ENCODE data around the gene BIN1. TPM values are rescaled to one million over a fixed set of nuclear protein-coding genes. Genes with fewer than 3 reads are reported as not detected.

Gene BIN1
- polyA plus RNA-seq, 1 donor from 2014 or later: 61.9 TPM

- Histone ChIP-seq H3K9me3 (ENCODE audit: low read length) (peaks cover 6% of the 10 kb centered on the region), H3K9me2 (ENCODE audit: insufficient read depth, low read length) (no peaks in the 10 kb centered on the region), H4K20me1 (ENCODE audit: insufficient read depth) (no peaks in the 10 kb centered on the region), H2AFZ (ENCODE audit: low read depth, low read length) (no peak overlapping the region), H3K4me3 (ENCODE audit: low read length) (no peak overlapping the region), H3K27ac (ENCODE audit: low read length) (no peak overlapping the region), H3K27me3 (ENCODE audit: insufficient read depth, low read depth, low read length) (no peaks in the 10 kb centered on the region), H3F3A (ENCODE audit: insufficient read depth, low read length, poor library complexity, severe bottlenecking) (no peaks in the 10 kb centered on the region), H3K36me3 (ENCODE audit: insufficient read depth, low read length) (no peaks in the 10 kb centered on the region), H3K9ac (ENCODE audit: low read length) (no peak overlapping the region), H3K4me2 (ENCODE audit: low read length) (no peak overlapping the region), H3K79me2 (replicated peaks; ENCODE audit: insufficient read depth, low read length) (no peaks in the 10 kb centered on the region)
- TF ChIP-seq, protein P1, sequence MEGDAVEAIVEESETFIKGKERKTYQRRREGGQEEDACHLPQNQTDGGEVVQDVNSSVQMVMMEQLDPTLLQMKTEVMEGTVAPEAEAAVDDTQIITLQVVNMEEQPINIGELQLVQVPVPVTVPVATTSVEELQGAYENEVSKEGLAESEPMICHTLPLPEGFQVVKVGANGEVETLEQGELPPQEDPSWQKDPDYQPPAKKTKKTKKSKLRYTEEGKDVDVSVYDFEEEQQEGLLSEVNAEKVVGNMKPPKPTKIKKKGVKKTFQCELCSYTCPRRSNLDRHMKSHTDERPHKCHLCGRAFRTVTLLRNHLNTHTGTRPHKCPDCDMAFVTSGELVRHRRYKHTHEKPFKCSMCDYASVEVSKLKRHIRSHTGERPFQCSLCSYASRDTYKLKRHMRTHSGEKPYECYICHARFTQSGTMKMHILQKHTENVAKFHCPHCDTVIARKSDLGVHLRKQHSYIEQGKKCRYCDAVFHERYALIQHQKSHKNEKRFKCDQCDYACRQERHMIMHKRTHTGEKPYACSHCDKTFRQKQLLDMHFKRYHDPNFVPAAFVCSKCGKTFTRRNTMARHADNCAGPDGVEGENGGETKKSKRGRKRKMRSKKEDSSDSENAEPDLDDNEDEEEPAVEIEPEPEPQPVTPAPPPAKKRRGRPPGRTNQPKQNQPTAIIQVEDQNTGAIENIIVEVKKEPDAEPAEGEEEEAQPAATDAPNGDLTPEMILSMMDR (IDR thresholded peaks at IDR 0.05; ENCODE audit: poor library complexity, severe bottlenecking): no peak
- TF ChIP-seq REST (IDR thresholded peaks at IDR 0.05; ENCODE audit: borderline replicate concordance) (no peak), TAF1 (IDR thresholded peaks at IDR 0.05; ENCODE audit: low read depth) (no peak), EZH2 (IDR thresholded peaks at IDR 0.05; ENCODE audit: borderline replicate concordance, insufficient read depth, low read length, poor library complexity, severe bottlenecking) (no peak), EP300 (conservative IDR thresholded peaks at IDR 0.05; ENCODE audit: poor library complexity, severe bottlenecking) (no peak), MXI1 (conservative IDR thresholded peaks at IDR 0.05; ENCODE audit: poor library complexity, severe bottlenecking) (no peak), RAD21 (conservative IDR thresholded peaks at IDR 0.05) (no peak), SMC3 (conservative IDR thresholded peaks at IDR 0.05; ENCODE audit: poor library complexity) (no peak), POLR2AphosphoS5 (IDR thresholded peaks at IDR 0.05) (no peak)
Measured at GRCh38 chr2:127124426-127124825, 17.5 kb upstream of the BIN1 start.

DNA sequence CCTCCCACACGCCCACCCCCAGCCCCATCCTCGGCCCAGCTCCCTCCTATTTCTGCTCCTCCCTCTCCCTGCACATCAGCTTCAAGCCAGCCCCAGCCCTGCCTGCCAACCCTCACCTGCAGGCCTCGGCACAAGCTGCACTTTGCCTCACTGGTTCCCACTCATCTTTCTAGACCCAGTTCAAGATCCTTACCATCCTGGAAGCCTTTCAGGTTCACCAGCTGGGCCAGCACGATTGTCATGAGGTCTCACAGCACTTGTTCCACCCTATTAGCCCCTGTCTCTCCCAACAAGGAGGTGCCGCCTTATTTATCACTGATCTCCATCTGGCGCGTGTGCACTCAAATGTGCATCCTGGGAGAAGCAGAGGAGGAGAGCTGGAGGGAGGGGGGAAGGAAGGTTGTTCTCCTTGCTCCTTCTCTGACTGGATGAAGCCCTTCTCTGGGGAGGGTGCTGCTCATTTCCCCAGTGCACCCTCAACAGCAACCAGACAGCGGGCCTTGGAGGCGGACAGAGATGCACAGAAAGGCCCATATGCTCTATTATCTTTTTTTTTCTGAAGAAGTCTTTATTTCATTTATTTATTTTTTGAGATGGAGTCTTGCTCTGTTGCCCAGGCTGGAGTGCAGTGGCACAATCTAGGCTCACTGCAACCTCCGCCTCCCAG is 15.5 kb upstream of the BIN1 start:
- H3K36me3 ChIP-seq (ENCODE audit: insufficient read depth, low read length): no peaks in the 10 kb centered on the region
- H3K27me3 ChIP-seq (ENCODE audit: insufficient read depth, low read depth, low read length): no peaks in the 10 kb centered on the region
- peaks cover 6% of the 10 kb centered on the region for H3K9me3 ChIP-seq (ENCODE audit: low read length)
- H3K4me3 ChIP-seq (ENCODE audit: low read length): no peak overlapping the region
- no peaks in the 10 kb centered on the region for H3K79me2 ChIP-seq (replicated peaks; ENCODE audit: insufficient read depth, low read length)
- no peak overlapping the region for H3K27ac ChIP-seq (ENCODE audit: low read length)
- H3K9me2 ChIP-seq (ENCODE audit: insufficient read depth, low read length): no peaks in the 10 kb centered on the region
- TF ChIP-seq POLR2AphosphoS5 (IDR thresholded peaks at IDR 0.05): no peak
- TF ChIP-seq SMC3 (conservative IDR thresholded peaks at IDR 0.05; ENCODE audit: poor library complexity): no peak
- no peak for TF ChIP-seq REST (IDR thresholded peaks at IDR 0.05; ENCODE audit: borderline replicate concordance)
- TF ChIP-seq TAF1 (IDR thresholded peaks at IDR 0.05; ENCODE audit: low read depth): no peak
- TF ChIP-seq, protein P1 (IDR thresholded peaks at IDR 0.05; ENCODE audit: poor library complexity, severe bottlenecking): no peak
- TF ChIP-seq RAD21 (conservative IDR thresholded peaks at IDR 0.05): no peak
- no peak for TF ChIP-seq EZH2 (IDR thresholded peaks at IDR 0.05; ENCODE audit: borderline replicate concordance, insufficient read depth, low read length, poor library complexity, severe bottlenecking)
- TF ChIP-seq EP300 (conservative IDR thresholded peaks at IDR 0.05; ENCODE audit: poor library complexity, severe bottlenecking): no peak
- TF ChIP-seq MXI1 (conservative IDR thresholded peaks at IDR 0.05; ENCODE audit: poor library complexity, severe bottlenecking): no peak
- H3K9ac ChIP-seq (ENCODE audit: low read length): no peak overlapping the region
- H2AFZ ChIP-seq (ENCODE audit: low read depth, low read length): no peak overlapping the region
- H3F3A ChIP-seq (ENCODE audit: insufficient read depth, low read length, poor library complexity, severe bottlenecking): no peaks in the 10 kb centered on the region
- H4K20me1 ChIP-seq (ENCODE audit: insufficient read depth): no peaks in the 10 kb centered on the region
- H3K4me2 ChIP-seq (ENCODE audit: low read length): no peak overlapping the region
